GM18867 (cell line): ENCODE measurements around the gene PCAT6.
"Not testable (repeated sequence)": the region's sequence is repeated elsewhere in the genome, so short reads cannot be mapped to it uniquely, and the experiment has no call there.

Experiments
- ATAC-seq: cut with Tn5 transposase; IDR thresholded peaks from one replicate; pipeline ENCODE4 v1.9.1; 2021; ENCODE audit warnings: mild to moderate bottlenecking, moderate library complexity; ENCODE audit not compliant: unreplicated experiment

The PCAT6 gene

DNA sequence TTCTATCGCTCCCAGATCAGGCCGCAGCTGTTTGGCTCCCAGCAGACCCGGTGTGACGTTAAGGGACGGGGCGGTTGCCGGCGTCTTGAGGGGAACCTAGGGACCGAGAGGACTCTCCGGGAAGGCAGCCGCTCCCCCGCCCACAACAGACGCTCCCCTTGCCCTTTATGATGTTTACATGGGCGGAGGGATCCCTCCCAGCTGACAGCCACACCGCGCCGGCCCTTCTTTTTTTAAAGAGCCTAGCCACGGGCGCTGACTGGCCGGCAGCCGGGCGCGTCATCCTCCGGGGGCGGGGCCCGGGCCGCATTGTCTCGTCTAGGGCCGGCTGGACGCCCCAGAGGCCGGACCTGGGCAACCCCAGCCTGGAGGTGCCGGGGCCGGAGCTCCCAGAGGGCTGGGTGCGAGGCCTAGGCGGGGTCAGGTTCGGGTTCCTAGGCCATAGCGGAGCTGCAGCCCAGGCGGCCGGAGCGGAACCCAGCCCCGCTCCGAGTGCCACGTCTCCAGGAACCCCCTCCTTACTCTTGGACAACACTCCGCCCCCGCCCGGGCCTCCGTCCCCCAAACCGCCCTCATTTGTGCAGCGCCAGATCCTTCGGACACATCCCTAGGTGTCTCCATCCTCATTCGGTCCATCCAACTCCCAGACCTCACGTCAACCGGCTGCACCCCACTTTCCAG, at the start of gene PCAT6:
PCAT6 (plus strand) TSS at position 340 of the 681 bp plus-strand sequence.
- peak; percentile 78 for ATAC-seq

DNA sequence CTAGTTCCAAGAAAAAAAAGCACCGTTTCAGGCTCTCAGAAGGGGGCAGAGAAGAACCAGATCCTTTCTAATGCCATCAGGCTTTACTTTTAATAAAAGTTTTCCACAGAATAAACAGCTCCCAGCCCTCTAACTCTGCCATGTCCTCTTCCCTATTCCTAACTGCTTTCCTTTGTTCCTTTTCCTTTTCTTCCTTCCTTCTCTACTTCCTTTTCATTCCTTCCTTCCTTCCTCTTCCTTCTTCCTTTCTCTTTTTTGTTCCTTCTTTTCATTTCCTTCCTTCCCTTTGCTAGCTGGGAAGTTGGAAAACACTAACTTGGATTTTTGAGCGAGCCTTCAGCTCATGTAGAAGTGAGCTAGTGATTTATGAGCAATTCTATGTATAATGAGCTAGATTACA, 48.7 kb upstream of the PCAT6 start:
- no peak for ATAC-seq

DNA sequence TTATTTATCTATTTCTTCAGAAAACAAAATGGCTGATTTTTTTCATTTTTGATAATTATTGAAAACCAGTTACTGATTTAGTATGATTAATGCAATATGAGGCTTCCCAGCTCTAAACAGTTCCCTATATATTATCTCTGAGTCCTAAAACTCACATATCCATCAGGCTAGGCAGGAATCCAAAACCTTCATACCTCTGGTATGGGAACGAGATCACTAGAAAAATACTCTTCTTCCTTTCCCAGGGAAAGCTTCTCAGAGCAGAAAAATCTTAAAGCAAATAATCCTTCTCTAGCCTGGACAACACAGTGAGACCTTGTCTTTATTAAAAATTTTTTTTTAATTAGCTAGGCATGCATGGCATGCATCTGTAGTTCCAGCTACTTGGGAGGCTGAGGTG, 45.0 kb upstream of the PCAT6 start:
- no peak for ATAC-seq

DNA sequence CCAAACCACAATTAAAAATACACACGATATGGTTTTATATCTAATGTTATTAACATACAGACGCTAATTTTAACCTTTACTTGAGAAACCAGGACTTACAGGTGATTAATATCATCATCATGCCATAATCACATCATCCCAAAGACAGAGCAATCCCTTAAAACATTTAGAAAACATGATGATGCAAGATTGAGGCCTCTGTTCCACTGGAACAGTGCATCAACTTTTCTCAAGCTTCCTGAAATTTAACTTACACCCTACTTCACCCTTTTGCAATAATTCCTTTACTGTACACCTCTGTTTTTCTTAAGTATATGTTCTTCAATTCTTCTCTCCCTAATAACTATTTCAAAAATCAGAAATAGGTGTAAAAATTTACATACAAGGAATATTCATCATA, 40.6 kb upstream of the PCAT6 start:
- no peak for ATAC-seq

DNA sequence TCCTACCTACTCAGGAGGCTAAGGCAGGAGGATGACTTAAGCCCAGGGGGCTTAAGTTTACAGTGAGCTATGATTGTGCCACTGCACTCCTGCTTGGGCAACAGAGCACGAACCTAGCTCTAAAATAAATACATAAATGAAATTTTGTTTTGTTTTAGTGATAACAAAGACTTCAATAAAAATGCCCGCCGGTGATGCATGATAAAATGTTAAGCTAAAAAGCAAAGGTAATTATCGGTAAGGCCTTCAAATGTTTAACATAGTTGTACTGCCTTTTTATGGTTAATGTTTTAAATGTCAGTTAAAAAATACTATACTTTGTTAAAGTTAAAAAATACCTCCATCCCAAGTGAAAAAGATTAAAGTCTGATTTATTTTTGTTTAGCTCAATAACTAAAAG, 29.6 kb upstream of the PCAT6 start:
- no peak for ATAC-seq

DNA sequence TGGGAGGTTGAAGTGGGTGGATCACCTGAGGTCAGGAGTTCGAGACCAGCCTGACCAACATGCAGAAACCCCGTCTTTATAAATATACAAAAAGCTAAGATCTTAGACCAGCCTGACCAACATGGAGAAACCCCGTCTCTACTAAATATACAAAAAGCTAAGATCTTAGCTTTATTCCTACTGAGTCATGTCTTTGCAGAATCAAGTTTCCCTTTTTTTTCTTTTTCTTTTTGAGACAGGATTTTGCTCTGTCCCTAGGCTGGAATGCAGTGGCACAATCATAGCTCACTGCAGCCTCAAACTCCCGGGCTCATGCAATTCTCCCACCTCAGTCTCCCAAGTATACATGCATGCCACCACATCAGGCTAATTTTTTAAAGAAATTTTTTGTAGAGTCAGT, 23.9 kb upstream of the PCAT6 start:
- no peak for ATAC-seq

DNA sequence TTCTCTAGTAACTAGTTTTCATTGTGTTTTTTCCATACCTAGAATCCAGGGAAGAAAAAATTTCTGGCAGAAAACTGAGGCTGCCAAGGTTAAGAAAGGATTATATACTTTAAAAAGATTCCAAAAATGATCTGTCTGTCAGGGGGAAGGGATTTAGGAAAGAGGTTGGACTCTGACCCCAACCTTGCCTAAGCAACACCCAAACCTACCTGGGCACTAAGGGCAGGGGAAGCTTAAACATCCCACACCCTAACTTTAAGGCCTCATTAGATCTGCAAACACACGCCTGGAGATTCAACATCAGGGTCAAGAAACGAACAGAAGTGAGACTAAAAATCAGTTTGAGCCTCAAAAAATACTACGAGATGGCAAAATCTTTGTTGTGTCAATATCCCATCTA, 22.0 kb upstream of the PCAT6 start:
- no peak for ATAC-seq

DNA sequence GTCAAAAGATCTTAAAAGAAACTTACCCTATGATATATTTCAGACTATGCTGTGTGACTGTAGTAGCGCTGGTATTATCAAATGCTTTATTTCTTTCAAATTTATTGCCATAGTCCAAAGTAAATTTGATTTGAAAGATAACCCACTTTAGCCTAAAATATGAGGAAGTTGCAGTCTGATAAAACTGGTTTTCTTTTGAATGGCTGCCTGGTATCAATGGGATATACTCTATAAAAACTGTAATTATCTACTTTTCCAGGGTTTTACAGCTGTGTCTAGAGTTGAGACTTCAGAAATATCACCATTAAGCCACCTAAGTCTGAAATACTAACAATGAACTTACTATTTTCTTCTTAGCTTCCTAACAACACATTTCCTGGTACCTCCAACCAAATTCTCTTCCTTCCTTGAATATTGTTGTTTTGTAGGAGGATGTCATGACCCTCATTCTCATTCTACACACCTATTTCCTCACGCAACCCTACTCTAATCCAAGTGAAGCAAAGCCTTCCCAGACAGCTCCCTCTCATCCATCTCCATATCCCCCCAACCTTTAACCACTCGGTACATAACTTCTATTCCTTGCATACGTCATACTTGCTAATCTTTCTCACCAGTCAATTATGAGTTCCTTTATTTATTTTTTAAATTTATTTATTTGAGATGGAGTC, 19.5 kb upstream of the PCAT6 start:
- ATAC-seq = no peak

DNA sequence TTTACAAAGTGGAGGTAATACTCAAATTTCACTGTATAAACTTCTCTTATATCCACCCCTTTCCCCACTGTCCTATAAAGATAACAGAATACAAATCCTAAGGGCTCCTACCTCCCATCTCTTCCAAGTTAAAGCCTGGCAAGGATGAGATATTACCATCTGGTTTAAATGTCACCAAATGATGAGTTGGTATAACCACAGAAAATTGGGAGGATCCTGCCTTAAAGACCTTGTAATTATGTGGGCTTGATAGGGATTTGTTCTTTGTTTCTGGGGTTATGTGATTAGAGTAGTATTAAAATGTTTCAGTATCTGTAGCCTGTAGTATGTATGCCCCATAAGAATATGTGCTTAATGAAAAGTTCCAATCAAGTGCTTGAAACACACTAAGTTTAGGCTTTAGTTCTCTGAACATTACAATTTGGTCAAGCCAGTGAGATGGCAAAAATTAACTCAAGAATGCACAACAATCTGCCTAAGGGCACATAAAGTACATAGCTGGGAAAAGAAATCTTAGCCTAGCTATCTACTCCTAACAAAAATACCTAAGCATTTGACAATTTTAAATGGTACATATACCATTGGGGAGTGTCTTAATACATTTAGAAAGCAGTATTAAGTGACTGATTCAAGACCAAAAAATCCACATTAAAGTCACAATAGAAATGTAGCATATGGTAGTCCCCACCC, 16.6 kb upstream of the PCAT6 start:
- no peak for ATAC-seq

DNA sequence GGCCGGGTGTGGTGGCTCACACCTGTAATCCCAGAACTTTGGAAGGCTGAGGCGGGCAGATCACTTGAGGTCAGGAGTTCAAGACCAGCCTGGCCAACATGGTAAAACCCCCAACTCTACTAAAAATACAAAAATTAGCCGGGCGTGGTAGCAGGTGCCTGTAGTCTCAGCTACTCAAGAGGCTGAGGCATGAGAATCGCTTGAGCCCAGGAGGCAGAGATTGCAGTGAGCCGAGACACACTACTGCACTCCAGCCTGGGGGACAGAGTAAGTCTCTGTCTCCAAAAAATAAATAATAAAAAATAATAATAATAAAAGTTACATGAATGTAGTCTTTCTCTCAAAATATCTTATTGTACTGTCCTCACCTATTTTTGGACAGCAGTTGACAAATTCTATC, 15.8 kb upstream of the PCAT6 start:
- not testable (repeated sequence) for ATAC-seq

DNA sequence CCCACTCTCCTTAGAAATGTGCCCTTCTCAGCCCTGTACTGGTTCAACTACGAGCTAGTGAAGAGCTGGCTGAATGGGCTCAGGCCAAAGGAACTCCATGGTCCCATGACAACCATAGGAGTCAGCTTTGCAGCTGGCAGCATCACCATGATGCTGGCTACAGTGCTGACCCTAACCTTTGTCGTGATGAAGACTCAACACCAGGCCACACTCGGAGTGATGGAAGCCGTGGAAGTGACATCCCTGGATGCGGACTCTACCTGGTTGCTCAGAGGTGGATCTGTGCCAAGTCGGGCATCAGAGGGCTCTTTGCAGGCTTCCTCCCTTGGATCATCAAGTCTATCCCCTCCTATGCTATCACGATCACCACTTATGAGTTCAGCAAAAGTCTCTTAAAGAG, 14.1 kb upstream of the PCAT6 start:
- ATAC-seq = no peak

DNA sequence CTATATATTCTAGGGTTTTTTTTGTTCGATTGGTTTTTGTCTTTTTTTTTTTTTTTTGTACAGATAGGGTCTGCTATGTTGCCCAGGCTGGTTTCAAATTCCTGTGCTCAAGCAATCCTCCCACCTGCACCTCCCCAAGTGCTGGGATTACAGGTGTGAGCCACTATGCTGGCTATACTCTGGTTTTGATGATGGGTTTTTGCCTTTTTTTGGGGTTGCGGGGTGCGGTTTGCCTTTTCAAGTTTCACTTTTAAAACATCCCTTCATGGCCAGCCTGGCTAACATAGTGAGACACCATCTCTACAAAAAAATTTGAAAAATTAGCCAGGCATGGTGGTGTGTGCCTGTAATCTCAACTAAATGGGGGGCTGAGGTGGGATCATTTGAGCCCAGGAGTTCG, 12.5 kb upstream of the PCAT6 start:
- no peak for ATAC-seq

DNA sequence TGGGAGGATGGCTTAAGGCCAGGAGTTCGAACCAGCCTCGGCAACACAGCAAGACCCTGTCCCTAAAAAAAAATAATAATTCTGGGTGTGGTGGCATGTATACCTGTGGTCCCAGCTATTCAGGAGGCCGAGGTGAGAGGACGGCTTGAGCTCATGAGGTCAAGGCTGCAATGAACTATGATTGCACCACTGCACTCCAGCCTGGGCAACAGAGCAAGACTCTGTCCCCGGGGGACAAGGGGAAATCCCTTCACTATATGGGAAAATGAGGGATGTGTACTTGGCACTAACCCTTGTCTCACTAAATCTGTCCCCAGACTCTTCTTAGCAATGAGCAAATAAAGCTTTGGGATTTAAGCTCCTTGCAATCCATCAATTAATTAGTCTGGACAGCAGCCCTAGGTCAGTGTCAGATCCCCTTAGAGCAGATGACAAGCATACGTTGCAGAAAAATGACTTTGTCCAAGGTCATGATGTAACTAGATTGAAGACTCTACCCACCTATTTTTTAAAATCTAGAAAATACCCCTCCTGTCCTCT, 11.9 kb upstream of the PCAT6 start:
- ATAC-seq = no peak

DNA sequence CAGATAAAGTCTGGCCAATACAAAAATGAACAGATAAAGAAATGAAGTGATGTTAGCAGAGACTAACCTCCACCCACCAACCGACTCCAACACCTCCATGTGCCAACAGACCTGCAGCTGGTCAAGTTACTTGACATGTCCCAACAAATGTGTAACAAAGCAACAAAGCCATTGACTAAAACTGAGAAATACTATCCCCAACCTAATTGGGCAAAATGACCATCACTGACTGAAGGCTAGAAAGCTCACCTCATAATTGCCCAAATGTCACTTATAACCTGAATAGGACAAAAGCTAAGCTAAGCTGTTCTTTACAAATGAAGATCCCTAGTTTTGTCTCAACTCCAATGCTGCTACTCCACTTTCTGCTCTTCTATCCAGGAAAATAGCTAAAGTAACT, 10.0 kb upstream of the PCAT6 start:
- ATAC-seq = no peak

DNA sequence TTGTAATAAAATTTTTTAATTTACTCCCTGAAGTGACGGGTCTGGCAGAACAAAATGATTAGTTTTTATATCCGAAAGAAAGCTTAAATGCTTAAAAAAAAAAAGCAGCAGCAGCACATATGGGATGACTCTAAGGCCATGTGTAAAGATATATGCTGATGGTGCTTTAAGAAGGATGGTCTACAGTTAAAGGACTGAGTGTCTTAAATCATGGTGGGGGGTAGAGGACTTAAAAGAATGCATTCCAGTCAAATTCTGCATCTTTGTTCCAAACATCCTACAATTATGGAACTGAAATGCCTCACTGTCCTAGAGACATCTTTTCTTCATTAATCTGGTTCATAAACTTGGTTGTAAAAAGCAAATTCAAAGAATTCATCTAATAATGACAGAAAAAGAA, 9.6 kb upstream of the PCAT6 start:
- no peak for ATAC-seq

DNA sequence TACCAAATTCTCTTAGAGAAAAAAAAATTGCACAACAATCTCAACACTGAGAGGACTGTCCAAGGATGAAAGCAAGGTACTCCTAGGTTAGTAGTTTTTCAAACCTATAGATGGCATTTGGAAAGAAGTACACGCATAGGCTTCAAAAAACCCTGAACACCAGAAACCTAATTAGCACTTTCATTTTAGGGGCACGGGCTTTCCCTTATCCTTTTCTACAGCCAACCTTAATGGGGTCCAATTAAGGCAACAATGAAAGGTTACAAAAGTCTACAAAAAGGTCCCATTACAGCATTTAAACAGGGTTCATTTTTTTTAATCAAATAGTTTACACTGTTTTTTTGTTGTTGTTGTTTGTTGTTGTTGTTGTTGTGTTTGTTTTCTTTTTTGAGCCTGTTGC, 8.7 kb upstream of the PCAT6 start:
- no peak for ATAC-seq

DNA sequence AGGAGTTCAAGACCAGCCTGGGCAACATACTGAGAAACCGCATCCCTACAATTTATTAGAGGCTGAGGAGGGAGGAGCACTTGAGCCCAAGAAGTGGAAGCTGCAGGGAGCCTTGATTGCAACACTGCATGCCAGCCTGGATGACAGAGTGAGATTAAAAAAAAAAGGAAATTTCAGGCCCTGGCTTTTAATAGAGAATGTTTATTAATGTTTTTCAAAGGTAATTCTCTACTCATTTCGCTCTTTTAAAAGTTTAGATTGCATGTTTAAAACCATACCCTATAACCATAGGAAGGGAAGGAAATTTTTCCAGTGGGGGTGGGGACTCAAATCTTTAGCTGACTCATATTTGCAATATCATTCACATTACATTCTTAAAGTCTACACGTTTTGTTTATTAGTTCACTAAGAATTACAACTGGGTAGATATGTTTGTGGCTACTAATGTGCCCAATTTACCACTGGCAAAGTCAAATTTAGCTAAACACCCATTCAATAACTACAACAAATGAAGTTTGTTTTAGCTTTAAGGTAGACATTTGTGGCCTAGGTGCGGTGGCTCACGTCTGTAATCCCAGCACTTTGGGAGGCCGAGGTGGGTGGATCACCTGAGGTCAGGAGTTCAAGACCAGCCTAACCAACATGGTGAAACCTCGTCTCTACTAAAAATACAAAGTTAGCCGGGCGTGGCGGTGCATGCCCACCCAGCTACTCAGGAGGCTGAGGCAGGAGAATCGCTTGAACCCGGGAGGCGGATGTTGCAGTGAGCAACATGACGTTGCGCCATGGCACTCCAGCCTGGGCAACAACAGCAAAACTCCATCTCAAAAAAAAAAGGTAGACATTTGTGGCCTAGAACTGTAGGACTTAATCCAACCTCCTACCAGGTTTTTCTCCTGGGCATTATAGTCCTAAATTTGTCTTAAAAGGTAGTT, 7.5 kb upstream of the PCAT6 start:
- no peak for ATAC-seq

DNA sequence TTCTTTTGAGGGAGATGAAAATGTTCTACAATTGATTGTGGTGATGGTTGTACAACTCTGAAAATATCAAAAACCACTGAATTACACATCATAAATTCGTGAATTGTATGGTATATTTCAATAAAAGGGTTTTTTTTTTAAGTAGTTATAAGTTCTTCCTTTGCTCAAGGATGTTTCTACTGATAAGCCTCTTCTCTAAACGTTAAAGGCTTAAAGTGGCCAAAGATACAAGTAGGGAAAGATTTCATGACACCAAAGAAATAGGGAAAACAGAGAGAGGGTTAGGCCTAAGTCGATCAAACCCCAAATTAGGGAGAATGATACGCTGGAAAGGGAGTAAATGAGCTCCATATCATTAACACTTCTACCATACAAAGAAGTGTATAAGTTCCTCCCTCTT, 6.6 kb upstream of the PCAT6 start:
- no peak for ATAC-seq

DNA sequence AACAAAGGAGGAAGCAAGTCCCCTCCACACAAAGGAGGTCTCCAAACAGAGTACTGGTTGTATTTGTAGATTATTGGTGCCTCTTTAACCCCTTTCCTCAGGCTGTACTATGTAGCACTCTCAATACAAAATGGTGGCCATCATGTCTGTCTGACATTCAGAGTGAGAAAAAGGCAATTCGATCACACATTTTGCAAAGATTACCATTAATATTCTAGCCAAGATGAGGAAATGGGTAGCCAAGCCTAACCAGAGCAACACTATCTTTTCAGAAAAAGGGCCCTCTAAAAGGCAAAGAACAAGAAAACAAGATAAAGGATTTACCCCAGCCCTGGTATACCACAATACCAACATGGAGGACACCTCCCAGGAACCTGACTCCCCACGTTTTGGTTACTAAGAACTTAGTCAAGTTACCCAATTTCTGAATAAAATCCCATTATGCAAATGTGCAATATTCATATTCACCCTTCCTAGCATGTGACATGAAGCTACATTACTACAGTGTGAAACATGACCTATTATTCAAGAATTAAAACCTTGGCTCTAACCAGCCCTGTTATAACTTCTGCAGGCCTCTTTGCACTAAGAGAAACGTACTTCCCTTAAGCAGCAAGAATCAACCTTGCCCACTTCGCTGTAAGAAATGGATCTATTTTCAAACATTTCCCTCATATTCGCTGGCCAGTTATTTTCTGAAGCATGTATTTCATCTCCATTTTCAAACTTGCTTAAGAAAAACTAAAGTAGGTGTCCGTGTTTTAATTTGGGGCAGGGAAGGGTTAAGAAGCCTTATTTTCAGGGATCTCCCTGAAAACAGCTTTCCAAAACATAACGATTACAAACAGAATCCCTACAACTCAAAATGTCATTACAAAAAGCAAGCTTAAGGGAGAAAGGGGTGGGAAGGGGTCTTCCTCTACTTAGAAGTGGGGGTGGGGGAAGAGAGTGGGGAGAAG, 4.6 kb upstream of the PCAT6 start:
- ATAC-seq = no peak
